HG02610 (cell line): ENCODE measurements around the gene ADGB.

Experiments used
- ATAC-seq: cut with Tn5 transposase; IDR thresholded peaks from one replicate; pipeline ENCODE4 v1.9.1; 2021; ENCODE audit warnings: mild to moderate bottlenecking, moderate library complexity; ENCODE audit not compliant: unreplicated experiment

ADGB gene

GRCh38 chr6:146628350-146628749 is 29.6 kb downstream of the ADGB start:
- ATAC-seq = no peak

- no peak for ATAC-seq
These were observed 35.2 kb downstream of the ADGB start for GRCh38 chr6:146634022-146634421.

DNA sequence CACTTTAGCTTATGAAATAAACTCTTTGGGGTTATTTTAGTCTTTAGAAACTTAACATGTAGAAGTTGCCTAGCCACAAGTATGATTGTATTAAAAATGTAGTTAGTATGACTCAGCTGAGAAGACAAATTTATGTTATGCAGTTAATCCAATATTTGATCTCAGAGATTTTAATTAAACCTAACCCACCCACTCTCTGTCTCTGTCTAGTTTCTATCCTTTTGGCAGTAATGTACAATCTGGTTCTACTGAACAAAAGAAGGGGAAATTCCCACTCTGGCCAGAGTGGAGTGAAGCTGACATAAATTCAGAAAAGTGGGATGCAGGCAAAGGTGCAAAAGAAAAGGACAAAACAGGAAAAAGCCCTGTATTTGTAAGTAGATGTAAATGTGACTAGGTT is 36.4 kb downstream of the ADGB start:
- no peak for ATAC-seq

- no peak for ATAC-seq
These were observed 37.7 kb downstream of the ADGB start for GRCh38 chr6:146636481-146636880.

GRCh38 chr6:146642921-146643320 is 44.1 kb downstream of the ADGB start:
- no peak for ATAC-seq

- ATAC-seq = no peak
These were observed 52.2 kb downstream of the ADGB start for GRCh38 chr6:146650799-146651481.

DNA sequence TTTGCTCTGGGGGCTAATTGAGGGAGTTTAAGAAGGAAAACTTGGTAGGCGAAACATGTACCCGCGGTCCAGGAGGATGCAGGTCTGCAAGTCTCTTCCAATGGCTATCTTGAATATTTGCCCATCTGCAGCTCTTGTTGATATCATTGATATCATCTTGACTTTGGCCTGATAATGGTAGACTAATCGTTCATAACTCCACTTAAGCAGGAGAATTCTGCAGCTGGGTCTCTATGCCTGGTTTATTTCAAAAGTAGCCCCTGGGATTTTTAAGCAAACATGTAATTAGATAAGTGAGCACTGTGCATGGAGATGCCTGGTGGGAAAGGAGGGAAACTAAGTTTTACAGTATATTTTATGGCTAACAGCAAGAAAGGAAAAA is 52.7 kb downstream of the ADGB start:
- ATAC-seq = no peak

DNA sequence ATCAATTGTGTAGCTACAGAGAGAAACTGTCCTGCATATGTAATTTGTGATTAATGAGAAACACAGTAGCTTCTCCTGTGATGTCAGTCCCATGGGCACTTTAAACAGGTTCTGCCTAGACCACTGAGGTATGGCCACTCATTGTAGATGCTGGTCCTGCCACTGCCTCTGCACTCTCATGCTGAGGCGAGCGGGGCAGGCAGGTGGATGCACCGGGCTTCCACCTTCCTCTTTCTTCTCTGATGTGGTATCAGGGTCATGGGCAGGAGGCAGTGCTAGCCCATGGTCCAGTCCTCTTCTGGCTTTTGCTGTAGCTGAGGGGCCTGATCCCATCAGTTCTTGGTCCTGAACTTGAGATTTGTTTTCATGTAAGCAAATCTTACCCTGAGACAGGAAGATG is 58.7 kb downstream of the ADGB start:
- ATAC-seq = no peak

GRCh38 chr6:146664871-146665360 is 66.1 kb downstream of the ADGB start:
- ATAC-seq = no peak

GRCh38 chr6:146666909-146667308 is 68.1 kb downstream of the ADGB start:
- ATAC-seq = no peak

DNA sequence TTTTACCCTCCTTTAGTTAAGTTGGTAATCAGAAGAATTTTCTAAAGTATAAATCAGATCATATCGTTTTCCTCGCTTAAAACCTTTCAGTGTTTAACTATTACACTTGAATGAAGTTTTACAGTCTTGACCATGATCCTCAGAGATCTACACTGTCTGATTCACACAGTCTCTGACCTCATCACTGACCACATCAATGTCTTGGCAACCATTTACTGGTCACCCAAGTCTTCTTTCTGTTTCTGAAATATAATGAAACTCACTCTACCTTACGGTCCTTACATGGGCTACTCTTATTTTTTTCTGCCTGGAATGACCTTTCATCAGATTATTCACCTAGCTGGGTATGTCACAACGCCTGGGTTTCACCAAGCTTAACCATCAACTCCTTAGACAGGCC is 71.4 kb downstream of the ADGB start:
- no peak for ATAC-seq

- no peak for ATAC-seq
These were observed 74.3 kb downstream of the ADGB start for GRCh38 chr6:146673069-146673468.

DNA sequence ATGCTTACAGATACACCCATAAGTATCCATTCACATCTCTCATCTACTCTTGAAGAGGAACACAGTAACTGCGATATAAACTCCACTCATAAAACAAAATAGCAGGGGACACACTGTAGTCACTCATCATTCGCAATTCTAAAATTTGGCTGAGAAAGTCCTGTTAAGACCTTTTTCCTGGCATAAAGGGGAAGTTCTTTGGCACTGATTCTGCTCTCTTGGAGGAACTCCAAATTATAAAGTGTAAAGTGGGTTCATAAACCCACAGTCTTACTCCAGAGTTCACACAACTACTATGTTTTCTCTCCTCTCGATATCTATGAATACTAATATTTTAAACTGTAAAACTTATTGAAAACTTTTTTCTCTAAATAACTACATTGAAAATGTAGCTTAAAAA is 80.6 kb downstream of the ADGB start:
- no peak for ATAC-seq

- no peak for ATAC-seq
These were observed 84.1 kb downstream of the ADGB start for GRCh38 chr6:146682919-146683318.

- no peak for ATAC-seq
These were observed 91.0 kb downstream of the ADGB start for GRCh38 chr6:146689806-146690205.

DNA sequence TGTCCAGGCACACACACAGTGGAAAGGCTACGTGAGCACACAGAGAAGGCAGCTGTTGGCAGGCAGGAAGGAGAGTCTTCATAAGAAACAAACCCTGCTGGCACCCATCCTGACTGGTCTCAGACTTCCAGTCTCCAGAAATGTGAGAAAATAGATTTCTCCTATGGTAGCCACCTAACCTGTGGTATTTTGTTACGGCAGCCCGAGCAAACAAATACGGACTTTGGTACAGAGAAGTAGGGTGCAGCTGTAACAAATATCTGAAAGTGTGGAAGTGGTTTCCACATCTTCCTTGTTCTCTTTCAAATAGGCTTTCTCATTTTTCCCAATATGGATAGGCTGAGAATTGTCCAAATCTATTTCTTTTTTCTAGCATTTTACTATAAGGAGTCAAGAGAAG is 94.6 kb downstream of the ADGB start:
- ATAC-seq = no peak

GRCh38 chr6:146697921-146698320 is 99.1 kb downstream of the ADGB start:
- ATAC-seq = no peak

DNA sequence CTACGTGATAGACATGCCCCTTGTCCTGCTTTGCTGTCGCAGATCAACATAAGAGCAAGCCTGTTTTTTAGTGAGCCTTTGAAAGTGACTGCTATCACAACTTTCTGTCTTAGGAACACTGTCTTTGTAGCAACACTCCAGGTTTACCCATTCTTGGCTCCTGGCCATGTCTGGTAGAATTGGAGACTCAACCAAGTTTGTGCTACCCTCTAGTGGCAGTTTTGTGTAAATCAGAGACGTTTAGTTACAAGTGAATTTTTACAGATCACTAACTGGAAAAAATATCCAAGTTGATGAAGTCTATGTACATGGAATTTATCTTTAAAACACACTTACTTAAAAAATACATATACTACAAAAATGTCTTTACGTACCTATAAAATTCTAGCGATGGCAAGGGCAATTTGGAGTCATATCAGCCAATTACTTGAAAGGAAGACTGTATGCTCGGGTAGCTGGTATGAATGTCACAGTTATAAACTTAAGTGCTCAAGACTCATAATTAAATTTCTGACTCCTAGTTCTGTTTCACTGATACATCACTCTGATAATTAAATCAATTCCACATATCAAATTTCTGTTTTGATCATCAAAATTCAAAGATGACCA is 101.4 kb downstream of the ADGB start:
- ATAC-seq = peak; percentile 83

GRCh38 chr6:146701632-146702031 is 102.9 kb downstream of the ADGB start:
- no peak for ATAC-seq

DNA sequence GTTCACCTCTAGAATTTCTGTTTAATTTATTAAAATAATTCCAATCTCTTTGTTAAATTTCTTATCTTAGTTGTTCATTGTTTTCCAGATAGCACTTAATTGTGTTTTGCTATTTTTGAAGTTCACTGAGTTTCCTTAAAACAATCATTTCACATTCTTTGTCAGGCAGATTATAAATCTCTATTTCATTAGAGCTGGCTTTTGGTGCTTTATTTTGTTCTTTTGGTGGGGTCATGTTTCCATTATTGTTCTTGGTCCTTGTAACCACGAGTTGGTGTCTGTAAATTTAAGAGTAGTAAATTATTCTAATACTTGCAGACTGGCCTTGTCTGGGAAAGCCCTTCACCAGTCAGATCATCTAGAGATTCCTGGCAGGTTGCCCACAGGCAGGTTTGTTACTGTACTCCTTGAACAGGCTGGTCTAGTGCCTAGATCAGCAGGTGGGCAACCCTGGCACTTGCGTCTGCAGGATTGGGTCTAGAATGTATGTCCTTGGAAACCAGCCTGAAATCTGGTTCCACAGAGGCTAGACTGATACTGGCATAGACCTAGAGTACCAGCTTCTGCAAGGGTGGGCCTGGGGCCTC is 110.4 kb downstream of the ADGB start:
- ATAC-seq = no peak

- no peak for ATAC-seq
These were observed 120.6 kb downstream of the ADGB start for GRCh38 chr6:146719387-146719786.

- no peak for ATAC-seq
These were observed 140.9 kb downstream of the ADGB start for GRCh38 chr6:146739696-146740095.
